Nucleus accumbens (tissue), 56 donors: ENCODE results near the gene PITPNB.

Experiments used
- DNase-seq, 56 donors: peaks; one replicate each; lab custom pipeline; 2025; lab: John Stamatoyannopoulos, UW

Gene PITPNB

DNA sequence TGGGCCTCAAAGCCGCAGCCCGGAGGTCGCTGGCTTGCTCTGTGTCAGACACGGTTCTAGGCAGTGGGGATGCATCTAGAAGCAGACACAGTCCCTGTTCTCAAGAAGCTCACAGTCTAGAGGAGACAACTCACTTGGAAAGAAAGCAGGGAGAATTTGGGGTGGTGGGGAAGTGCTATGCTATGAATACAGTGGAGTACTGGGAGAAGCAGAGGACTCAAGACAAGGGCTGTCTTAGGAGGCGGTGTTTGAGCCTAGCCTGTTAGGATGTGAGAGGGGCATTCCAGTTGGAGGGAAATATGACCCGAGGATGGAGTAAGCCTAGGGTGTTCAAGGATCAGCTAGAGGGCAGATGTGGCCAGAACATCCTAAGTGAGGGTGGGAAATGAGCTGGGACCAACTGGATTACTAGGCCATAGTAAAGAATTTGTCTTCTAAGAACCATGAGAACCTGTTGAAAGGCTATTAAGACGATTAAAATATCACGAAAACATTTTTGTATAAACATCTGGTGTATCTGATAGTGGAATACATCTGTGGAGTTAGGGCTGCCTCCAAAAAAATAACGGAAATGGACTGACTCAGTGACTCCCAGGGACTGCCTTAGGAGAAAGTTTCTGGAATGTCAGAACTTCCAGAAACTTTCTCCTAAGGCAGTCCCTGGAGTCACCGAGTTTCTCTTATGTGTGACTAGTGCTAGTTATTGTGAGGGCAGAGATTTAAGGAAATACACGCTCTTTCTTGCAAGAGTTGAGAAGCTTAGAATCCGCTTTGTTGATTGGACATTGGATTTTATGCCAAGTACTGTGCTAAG lies 1.1 kb upstream of the PITPNB start:
- peak in 4 of 56 donors; percentile 6 to 41 (median 36) for DNase-seq

DNA sequence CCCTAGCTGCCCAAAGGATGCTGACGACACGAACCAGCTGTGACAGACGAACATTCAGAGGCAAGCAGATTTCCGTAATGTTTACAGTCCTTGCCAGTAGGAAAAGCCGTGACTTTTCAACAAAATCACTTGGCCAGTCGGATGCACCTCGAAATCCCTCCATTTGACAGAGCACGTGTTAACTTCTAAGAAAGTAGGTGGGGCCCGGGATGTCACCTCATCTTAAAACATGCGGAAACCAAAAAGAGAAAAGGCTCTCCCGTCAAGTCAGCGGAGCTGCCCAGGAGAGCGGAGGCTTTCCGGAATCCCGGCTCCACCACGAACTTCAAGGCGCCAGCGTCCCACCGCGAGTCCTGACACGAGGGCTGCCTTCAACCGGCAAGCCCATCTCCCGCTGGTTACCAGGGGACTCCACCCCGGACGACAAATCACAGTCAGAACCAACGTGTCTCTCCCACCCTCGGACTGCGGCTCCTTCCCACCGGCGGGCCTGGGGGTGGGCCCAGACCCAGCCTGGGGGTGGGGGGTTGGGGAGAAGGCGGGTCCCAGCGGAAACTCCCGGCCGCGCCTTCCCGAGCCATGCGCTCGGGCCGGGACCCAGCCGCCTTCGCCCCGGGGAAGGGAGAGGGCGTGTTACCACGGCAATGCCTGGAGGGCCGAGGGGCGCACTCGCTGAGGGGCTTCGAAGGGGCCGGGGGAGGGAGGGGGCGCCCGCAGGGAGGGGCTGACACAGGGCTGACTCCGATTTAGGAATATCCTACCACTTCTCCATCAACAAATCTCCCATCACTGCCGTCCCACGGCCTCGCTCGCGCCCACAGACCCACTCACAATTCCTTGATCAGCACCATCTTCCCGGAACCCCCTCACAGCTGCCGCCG lies 475 bp downstream of the PITPNB start:
- peak in 42 of 56 donors; percentile 12 to 69 (median 44) for DNase-seq

DNA sequence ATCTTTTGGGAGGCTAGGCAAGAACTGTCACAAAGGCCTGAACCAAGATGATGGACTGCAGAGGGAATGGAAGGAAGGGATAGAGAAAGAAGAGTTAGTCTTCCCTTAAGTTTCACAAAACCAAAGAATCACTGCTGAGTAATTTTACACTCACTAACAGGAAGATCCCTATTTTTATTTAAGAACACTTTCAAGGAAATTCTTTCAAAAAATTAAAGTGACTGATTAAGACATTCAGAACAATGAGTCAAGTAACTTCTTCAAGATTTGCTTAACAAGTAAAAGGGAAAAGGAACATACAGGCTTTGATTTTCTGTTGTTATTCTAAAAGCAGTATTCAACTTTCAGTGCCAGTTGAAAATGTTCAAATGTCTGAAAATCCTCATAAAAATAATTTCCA lies 3.1 kb downstream of the PITPNB start:
- DNase-seq, result no peak

DNA sequence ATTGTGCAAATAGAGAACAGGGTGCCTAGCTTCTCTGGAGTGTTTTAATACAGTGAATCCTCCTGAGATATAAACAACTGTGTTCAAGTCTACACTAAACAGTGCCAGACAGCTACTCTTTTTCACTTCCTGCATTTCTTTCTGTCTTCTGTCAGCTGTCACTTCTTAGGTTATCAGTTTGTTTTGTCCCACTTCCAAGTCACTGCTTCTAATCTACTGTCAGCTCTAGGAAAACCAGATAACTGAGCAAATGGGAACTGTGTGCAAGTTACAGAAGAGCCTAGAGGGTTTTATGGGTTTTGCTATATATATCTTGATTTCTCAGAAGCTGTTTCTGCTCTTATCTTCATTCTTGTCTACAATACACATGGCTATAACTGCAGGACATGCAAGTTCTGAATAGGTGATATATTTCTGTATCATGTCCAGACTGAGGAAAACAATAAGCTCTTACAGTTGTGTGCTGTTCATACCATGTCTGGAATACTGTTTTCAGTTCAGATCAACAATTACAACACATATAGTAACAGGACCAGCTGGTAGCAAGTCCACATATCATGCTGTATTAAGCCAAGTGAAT lies 5.8 kb downstream of the PITPNB start:
- DNase-seq, result no peak

DNA sequence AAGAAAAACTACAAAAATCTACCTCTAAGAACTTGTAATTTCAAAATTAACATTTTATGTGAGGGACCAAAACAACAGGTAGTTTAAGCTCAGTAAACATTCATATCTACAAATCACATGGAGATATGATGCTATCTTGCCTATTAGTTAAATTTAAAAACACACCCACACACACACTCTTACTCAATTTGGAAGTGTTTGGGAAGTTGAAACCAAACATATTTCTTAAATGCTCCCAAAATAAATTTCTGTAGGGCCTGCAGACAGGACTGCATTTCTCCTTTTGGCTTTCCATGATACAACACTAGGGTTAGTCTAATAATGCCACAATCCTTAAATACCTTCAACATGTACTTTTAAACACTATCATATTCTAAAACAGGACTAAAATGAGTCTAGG lies 7.0 kb downstream of the PITPNB start:
- no peak for DNase-seq

DNA sequence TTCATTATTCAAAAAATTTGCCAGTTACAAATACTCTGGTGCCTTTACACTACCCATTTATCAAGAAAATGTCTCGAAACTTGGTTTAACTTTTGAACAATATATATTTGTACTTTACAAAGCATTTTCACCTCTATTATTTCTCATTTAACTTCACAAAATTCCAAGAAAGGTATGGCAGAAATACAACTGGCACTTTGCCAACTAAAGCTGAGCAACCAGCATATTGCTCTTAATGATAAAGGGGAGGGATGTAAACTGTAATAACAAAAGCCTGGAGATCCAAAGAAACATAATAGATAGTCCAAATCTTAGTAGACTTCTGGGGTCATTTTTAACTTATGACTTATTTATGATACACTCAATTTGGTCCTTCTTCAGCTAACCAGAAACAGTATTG lies 7.7 kb downstream of the PITPNB start:
- DNase-seq, result no peak

DNA sequence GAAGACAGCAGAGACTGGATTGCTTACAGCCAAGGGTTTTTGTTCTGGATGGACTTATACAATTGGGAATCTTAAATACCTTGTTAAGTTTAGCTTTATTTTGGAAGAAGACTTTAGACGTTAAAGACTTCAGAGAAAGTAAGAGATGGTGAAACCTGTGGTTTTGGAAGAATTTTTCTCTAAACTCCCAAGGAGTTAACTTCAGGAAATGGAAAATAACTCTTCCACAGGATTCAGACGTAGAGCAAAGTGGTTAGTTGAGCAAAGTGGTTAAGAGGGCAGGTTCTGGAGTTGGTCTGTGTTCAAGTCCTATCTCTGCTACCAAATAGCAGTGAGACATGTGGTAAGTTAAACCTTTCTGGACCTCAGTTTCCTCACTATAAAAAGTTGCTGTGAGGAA lies 12.8 kb downstream of the PITPNB start:
- DNase-seq, result no peak

DNA sequence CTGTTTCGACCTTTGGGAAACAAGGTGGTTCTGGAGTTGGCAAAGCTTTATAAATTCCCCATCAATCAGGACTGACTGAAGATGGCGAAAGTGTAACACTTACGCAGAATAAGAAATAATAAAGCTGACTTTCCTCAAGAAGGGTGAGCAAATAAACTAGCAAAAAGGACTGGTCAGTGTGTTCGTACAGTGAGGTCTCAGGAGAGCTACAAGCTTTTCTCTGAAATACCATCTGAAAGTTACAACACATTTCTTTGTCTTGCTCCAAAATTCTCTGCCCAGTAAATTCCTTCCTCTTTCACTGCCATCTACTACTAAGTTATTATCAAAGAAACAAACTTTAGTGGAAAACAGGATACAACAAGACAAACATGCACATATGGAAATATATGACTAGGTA lies 13.4 kb downstream of the PITPNB start:
- no peak for DNase-seq

DNA sequence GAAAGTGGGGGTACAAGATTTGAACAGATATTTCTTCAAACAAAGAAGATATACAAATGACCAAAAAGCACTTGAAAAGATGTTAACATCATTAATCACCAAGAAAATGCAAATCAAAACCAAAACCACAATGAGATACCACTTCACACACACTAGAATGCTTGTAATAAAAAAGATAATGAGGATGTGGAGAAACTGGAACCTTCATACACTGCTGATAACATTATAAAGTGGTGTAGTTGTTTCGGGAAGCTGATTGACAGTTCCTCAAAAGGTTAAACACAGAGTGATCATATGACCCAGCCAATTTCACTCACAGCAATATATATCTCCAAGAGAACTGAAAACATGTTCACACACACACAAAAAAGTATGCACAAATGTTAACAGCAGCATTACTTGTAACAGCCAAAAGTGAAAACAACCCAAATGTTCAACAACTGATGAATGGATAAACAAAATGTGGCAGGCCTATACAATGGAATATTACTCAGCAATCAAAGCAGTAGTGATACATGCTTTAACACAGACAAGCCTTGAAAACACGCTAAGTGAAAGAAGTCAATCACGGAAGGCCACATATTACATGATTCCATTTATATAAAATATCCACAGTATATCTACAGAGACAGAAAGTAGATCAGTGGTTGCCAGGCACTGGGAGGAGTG lies 15.1 kb downstream of the PITPNB start:
- no peak for DNase-seq

DNA sequence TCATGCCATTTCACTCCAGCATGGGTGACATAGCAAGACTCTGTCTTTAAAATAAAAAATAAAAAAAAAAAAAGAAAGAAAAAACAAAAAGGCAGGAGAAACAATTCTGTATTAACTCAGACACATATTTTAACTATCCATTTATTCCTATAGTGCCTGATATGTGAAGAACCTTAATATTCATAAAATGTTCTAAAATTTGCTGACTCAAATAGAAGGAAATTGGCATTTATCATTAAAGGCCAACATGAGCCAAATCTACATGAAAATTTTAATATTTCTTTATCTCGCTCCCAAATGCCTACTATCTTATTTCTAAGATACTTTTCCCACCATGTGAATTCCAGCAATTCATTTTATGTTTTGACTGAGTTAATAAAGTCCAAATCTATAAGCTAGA lies 18.9 kb downstream of the PITPNB start:
- no peak for DNase-seq

DNA sequence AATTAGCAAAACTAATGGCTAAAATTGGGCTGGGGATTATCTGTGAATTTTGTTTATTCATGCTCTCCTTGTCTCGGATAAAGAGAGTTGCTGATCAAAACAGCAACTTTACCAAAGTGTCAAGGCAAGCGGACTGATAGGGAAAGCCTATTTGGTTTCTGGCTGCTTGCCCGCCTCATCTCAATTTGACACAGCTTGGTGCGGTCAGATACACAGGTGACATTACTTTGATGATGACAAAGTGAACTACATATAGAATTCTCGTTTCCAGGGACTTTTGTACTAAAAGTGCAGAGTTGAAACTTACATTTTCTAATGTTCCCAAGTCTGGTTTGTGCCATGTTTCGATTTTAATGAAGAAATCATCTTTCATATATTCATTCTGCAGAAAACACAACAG lies 22.8 kb downstream of the PITPNB start:
- no peak for DNase-seq

DNA sequence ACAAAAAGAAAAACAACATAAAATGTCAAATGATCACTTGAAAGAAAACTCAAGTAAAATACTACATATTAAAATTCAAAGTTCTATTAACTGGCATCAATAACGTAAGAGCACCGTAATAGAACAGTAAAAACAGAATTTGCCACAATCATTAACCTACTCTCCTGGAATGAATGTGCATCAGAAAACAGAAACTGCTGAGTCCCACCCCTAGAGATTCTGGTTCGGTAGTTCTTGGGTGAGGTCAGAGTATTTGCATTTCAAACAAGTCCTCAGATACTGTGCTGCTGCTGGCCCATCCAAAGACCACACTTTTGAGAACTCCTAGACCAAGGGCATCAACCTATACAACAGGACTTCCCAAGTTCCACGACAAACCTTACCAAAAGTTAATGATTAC lies 23.5 kb downstream of the PITPNB start:
- DNase-seq, result no peak

DNA sequence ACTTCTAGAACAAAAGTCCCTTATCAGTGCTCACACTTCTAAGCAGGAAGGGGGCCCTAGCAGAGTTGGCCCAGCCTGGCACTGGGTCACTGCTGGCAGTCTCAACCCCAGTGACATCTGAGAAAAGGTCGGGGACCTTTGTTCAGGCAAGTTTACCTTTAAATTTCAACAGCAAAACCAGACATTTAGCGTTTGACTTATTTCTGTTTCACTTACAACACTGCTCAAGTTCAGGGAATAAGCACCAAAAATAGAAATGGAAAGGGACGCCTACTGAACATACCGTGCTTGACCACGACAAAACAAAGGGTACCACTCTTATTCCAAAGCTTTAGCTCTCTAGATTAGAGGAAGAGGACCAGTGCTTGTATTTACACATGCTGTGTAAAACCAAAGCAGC lies 26.2 kb downstream of the PITPNB start:
- no peak for DNase-seq

DNA sequence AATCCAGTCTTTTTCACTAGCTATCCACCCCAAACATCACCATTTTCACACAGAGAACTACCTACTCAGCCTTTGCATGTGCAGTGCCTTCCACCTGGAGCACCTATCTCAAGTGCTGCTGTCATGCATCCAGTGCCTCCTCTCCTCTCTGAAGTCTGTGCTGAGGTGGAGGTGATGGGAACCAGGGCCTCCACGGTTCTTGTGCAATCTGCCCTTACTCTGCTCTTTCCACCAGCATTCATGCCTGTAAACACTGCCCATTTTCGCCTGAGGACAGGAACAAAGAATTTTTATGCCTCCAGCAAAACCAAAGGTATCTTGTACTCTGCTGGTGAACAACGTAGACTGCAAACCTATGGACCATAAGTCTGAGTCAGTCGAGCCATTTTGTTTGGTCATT lies 27.0 kb downstream of the PITPNB start:
- no peak for DNase-seq

DNA sequence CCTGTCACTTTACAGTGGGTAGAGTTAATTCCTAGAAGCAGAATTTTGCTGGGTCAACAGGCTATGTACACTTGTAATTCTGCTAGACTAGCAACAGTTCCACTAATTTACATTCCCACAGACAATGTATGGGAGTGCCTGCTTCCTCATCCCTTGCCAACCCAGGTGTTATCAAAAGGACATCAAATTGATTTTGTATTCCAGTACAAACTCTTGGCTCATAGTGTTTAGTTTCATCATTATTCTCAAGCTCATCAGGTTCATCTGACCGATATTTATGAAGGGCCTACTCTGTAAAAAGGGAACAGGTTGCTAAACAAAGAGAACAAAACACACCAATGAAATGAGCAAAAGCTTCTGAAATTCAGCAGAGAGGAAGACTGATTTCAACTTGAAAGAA lies 30.7 kb downstream of the PITPNB start:
- no peak for DNase-seq

DNA sequence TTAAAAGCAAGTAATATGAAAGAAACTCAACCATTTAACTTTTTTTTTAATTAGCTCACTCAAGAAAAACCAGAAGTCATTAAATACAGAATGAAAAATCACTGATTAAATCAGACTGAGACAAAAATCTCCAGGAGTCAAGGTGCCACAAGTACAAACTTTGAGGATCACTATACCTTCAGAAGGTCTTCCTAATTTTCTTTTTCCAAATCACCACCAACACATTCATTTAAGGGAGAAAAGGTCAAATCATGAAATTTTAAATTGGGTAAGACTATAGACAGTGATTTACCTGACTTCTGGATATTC lies 32.3 kb downstream of the PITPNB start:
- no peak for DNase-seq

DNA sequence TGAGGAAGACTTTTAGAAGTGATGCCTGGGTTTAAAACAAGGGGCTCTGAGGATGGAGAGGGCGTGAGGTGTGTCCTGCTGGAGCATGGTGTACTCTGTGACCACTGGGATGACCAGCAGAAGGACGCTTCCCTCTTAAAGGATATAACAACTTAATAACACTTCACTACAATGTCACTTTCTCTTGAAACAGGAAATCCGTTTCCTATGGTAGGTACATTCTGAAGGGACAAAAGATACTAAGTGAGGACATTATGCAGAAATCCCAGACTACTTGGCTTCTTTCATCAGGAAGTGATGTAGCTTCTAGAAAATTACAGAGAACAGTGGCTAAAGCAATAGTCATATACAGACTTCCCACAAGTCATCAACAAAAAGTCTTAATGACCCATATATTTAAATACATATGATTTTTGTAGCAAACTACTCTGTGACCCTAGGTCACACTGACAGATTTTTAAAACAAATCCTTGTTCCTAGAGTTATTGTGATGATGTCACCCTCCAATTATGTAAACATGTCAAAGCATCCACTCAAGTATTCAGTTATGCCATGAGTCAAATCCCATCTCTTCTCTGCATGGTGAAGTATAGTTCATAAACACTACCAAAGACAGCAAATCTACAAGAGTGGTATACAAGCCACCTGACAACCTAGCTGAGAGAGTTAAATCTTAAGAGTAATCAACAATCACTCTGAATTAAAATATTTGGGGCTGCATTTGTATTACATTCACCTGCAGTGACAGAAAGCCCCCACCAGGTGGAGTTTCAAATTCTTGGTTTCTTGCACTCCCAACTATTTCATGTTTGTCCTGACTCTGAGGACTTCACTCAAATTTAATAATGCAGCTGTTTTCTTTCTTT lies 32.8 kb downstream of the PITPNB start:
- DNase-seq, result peak in 15 of 56 donors; percentile 3 to 69 (median 17)

DNA sequence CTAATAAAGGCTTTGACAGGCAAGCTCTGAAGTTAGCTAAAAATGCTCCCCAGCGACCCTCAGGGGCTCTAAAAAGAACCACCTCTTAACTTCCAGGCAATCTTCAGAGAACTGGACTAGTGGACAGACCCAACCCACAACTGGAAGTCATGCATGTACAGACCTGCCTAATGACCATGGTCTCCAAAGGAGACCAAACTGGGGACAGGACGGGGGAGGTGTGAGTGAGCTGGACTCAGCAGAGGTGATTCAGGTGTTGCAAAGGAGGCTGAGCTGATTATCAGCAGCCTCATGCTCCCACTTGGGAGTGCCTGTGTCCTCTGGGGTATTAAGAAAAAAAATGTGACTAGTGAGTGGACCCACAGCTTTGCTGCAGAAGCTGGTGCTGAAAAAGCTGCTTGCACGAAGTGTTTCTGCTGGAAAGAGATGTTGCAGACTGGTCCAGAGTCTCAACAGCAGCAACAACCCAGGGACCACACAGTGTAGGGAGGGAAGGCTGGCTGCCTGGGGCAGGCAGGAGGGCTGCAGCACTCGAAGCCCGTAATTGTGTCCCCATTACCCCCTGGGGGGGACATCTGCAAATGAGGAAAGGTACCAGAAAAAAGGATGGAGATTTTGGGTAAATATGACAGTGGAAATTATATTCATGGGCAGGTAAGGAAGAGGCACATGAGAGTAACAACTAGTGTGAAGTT lies 35.3 kb downstream of the PITPNB start:
- DNase-seq, result no peak

DNA sequence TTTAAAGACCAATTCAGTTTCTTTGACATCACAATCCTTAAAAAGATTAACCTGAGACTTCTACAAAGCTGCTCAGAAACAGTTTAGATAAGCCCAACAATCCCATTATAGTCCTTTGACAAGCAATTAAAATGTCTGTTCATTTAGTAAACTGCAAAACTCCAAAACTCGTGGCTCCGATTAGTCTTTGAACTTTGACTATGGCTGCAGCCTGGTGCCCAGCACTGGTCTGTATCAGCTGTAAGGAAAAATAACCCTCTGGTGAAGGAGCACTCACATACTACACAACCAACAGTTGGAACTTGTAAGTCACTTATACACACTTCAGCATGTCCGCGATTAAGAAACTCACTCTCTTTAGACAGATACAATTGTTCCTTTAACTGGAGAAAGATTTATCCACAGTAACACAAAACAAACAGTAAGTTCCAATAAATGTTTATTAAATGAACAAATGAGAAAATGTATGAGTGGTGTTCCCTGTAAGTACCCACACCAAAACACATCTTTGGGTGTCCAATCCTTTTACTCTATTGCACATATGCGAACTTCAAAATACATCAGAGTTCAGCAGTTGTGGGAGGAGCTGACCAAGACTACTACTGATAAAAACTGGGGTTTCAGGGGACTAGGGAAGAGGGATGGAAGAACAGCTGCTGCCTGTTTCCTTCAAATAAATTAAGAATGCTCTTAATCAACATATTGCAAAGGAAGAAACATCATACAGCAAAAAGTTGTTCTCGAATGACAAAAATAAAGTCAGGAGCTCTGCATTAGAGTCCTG lies 36.4 kb downstream of the PITPNB start:
- no peak for DNase-seq
